ENCODE measurements around the gene CNFN. TPM values are rescaled to one million over a fixed set of nuclear protein-coding genes. Genes with fewer than 3 reads are reported as not detected.

CNFN gene
- total and polyA plus RNA-seq, 10 of the 15 experiments (the other 5 are each of a cell fraction or from before 2014, with no cell fraction given) = 0.60 TPM; not detected in 9

DNA sequence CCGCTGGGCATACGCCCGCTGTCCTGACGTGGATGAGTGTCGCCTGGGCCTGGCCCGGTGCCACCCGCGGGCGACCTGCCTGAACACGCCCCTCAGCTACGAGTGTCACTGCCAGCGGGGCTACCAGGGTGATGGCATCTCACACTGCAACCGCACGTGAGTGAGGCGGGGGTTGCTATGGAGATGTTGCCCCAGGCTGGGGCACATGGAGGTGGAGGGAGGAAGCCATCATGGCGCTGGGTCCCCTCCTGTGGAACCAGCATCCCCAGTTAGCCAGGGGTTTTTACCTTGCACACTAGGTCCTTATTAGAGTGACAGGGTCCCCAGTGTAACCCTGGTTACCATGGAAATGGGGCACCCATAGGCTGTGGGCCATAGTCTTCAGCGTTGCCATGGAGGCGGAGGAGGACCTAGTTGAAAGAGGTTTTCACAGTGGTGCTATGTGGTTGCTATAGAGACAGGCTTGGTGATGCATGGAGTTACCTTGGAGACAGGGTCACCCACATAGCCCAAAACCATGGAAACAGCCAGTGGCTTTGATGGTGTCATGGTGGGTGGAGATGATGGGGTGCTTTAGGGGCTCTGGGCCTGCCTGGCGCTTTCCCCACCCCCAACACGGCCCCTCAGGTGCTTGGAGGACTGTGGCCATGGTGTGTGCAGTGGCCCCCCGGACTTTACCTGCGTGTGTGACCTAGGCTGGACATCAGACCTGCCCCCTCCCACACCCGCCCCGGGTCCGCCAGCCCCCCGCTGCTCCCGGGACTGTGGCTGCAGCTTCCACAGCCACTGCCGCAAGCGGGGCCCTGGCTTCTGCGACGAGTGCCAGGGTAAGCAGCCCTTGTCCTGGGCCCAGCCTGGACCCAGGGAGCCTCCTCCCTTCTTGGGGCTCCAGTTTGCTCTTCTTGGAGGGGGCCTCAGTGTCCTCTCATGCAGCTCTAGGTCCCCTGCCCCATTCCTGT, 37.5 kb downstream of the CNFN start:
- POLR2A ChIA-PET = no interaction called here
- no peaks in the 10 kb centered on the region for H3K9me3 ChIP-seq (replicated peaks; ENCODE audit: control insufficient read depth, insufficient read depth, low read length)
- intact Hi-C loops (cut with micrococcal nuclease; ENCODE audit: unreplicated experiment) = no loop called here
- SMC1A ChIA-PET (ENCODE audit: uncharacterized antibody, unreplicated experiment) = no interaction called here
- no peak overlapping the region for H3K27ac ChIP-seq (ENCODE audit: control insufficient read depth, insufficient read depth)
- H3K4me1 ChIP-seq (ENCODE audit: control insufficient read depth, insufficient read depth, low read length) = no peaks in the 10 kb centered on the region
- no peaks in the 10 kb centered on the region; a peak in 1 of 4 replicates for H3K36me3 ChIP-seq (ENCODE audit: control insufficient read depth in 2 of 2, insufficient read depth in 2 of 2, low read length in 1 of 2)
- TF ChIP-seq CREB1 (IDR thresholded peaks at IDR 0.05; ENCODE audit: low read depth) (no peak), PKNOX1 (IDR thresholded peaks at IDR 0.05) (peak; percentile 78), BMI1 (IDR thresholded peaks at IDR 0.05; ENCODE audit: borderline replicate concordance) (peak; percentile 84), BHLHE40 (IDR thresholded peaks at IDR 0.05; ENCODE audit: borderline replicate concordance in 1 of 2, low read depth in 2 of 2, low read length in 1 of 2) (0 out of 4 replicates have a peak, but pooled peaks of 1 of the 2 experiments have one; percentile 12), STAT3 (IDR thresholded peaks at IDR 0.05; ENCODE audit: low read depth, low read length) (no peak), ZNF622 (IDR thresholded peaks at IDR 0.05) (no peak), KDM1A (IDR thresholded peaks at IDR 0.05; ENCODE audit: borderline replicate concordance) (no peak), ZNF384 (IDR thresholded peaks at IDR 0.05; ENCODE audit: borderline replicate concordance, low read depth, low read length) (no peak), MXI1 (IDR thresholded peaks at IDR 0.05; ENCODE audit: low read depth, low read length) (peak; percentile 45; the same call in 1 of the 2 replicates), NFIC (IDR thresholded peaks at IDR 0.05; ENCODE audit: low read depth, low read length) (no peak), E2F8 (IDR thresholded peaks at IDR 0.05; ENCODE audit: low read depth, partially characterized antibody) (no peak)
- CTCF ChIA-PET = no interaction called here
- no peak for DNase-seq (ENCODE audit: low read depth, low spot score)
- in situ Hi-C loops (cut with MboI) = no loop called here
- 77% methylated on average over 31 of the region's 31 CpGs for WGBS (ENCODE audit: insufficient coverage, insufficient replicate concordance, low lambda C conversion rate, missing lambda C conversion rate)
- no peaks in the 10 kb centered on the region for H3K27me3 ChIP-seq (replicated peaks in 1 of 2; ENCODE audit: control insufficient read depth in 2 of 2, insufficient read depth in 2 of 2, low read length in 1 of 2)
- no peak overlapping the region for H3K4me3 ChIP-seq
- no TSS peak for BruUV-seq (replicated peaks)
- no peaks in the 10 kb centered on the region for H4K20me1 ChIP-seq (ENCODE audit: control insufficient read depth, insufficient read depth)
- no peaks in the 10 kb centered on the region for H3K79me2 ChIP-seq (ENCODE audit: control insufficient read depth, insufficient read depth, low read length)
- no peak overlapping the region for H2AFZ ChIP-seq (ENCODE audit: control insufficient read depth, low read depth, low read length)
- ATAC-seq = peak; percentile 70
- FAIRE-seq = no peak
- H3K4me2 ChIP-seq (ENCODE audit: control insufficient read depth, insufficient read depth) = no peak overlapping the region
- H3K9ac ChIP-seq (ENCODE audit: control insufficient read depth, insufficient read depth, low read length) = no peak overlapping the region
- RAD21 ChIA-PET (ENCODE audit: unreplicated experiment) = no interaction called here

Data from GM12878 (cell line).